ENCODE data around the gene NFX1. TPM values are rescaled to one million over a fixed set of nuclear protein-coding genes. Genes with fewer than 3 reads are reported as not detected.
"Not testable (repeated sequence)": the region's sequence is repeated elsewhere in the genome, so short reads cannot be mapped to it uniquely, and the experiment has no call there.

Gene NFX1
- total RNA-seq, 1 donor from 2014 or later, result 45.0 TPM

DNA sequence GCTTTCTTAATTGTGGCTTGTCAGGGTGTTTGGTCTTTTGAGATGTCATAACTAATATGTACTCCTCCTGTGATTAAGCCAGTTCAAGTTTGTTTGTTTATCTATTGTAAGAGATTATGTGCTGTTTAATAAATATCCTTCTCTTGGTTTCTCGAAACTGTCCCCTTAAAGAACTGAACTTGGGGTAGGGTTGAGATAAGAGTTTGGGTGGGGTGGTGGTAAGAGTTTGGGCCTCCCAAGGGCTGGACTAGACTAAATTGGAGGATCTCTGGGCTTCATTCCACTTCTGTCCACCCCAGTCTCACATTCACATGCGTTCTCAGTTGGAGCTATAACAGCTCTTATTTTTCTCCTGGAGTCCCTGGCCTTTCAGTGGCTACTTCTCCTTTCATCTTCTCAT is 73.8 kb downstream of the NFX1 start:
- Histone ChIP-seq H3K36me3 (peaks cover 62% of the 10 kb centered on the region), H3K9me3 (no peaks in the 10 kb centered on the region), H3K4me1 (no peaks in the 10 kb centered on the region), H3K27ac (no peak overlapping the region), H3K4me3 (no peak overlapping the region), H3K27me3 (no peaks in the 10 kb centered on the region)
- TF ChIP-seq, protein P1, sequence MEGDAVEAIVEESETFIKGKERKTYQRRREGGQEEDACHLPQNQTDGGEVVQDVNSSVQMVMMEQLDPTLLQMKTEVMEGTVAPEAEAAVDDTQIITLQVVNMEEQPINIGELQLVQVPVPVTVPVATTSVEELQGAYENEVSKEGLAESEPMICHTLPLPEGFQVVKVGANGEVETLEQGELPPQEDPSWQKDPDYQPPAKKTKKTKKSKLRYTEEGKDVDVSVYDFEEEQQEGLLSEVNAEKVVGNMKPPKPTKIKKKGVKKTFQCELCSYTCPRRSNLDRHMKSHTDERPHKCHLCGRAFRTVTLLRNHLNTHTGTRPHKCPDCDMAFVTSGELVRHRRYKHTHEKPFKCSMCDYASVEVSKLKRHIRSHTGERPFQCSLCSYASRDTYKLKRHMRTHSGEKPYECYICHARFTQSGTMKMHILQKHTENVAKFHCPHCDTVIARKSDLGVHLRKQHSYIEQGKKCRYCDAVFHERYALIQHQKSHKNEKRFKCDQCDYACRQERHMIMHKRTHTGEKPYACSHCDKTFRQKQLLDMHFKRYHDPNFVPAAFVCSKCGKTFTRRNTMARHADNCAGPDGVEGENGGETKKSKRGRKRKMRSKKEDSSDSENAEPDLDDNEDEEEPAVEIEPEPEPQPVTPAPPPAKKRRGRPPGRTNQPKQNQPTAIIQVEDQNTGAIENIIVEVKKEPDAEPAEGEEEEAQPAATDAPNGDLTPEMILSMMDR (IDR thresholded peaks at IDR 0.05), result no peak
- no peak for DNase-seq
- no peak for ATAC-seq
- intact Hi-C loops (cut with DNase I), result no loop called here

- not testable (repeated sequence) for ATAC-seq, DNase-seq
- peaks cover 67% of the 10 kb centered on the region for H3K36me3 ChIP-seq
Observed at GRCh38 chr9:33364814-33365213, 74.5 kb downstream of the NFX1 start.

DNA sequence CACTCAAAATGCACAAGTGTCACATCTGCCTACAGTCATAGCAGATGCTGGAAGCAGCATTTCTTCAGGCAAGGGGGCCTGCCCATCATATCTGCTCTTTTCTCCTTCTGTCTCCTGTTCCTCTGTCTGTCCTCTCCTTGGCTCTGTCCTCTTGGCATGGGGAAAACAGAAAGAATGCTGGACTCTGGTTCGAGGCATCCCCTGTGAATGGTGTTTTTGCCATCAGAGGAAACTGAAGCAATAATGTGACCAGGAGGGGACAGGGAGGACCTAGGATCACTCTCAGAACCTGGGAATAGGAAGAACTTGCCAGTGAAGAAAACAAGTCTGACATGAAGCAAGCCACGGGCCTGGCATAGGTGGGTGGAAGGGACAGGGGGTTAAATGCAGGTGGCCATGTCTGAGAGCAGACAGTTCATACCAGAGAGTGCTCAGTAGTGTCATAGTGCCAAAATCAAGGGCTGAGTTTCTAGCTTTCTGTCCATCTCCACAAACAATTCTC is 76.7 kb downstream of the NFX1 start:
- Histone ChIP-seq H3K9me3 (no peaks in the 10 kb centered on the region), H3K27me3 (no peaks in the 10 kb centered on the region), H3K4me1 (no peaks in the 10 kb centered on the region), H3K36me3 (peaks cover 85% of the 10 kb centered on the region), H3K27ac (no peak overlapping the region), H3K4me3 (no peak overlapping the region)
- ATAC-seq (no peak), DNase-seq (peak; percentile 12)
- intact Hi-C loops (cut with DNase I), result no loop called here
- TF ChIP-seq, protein P1 (IDR thresholded peaks at IDR 0.05), result no peak

More at GRCh38 chr9:33364814-33365213, 74.5 kb downstream of the NFX1 start:
- H3K27me3 ChIP-seq; H3K9me3 ChIP-seq; H3K4me3 ChIP-seq; H3K27ac ChIP-seq; intact Hi-C loops (cut with DNase I); H3K4me1 ChIP-seq: not testable (repeated sequence)

GRCh38 chr9:33372900-33373299 is 82.6 kb downstream of the NFX1 start:
- intact Hi-C loops (cut with DNase I), result no loop called here
- peak; percentile 63 for ATAC-seq
- H3K27me3 ChIP-seq, result no peaks in the 10 kb centered on the region
- TF ChIP-seq, protein P1 (IDR thresholded peaks at IDR 0.05), result no peak
- H3K9me3 ChIP-seq, result no peaks in the 10 kb centered on the region
- H3K36me3 ChIP-seq, result peaks cover 41% of the 10 kb centered on the region
- peaks cover 8% of the 10 kb centered on the region for H3K4me1 ChIP-seq
- no peak overlapping the region for H3K4me3 ChIP-seq
- peak; percentile 62 for DNase-seq
- no peak overlapping the region for H3K27ac ChIP-seq

DNA sequence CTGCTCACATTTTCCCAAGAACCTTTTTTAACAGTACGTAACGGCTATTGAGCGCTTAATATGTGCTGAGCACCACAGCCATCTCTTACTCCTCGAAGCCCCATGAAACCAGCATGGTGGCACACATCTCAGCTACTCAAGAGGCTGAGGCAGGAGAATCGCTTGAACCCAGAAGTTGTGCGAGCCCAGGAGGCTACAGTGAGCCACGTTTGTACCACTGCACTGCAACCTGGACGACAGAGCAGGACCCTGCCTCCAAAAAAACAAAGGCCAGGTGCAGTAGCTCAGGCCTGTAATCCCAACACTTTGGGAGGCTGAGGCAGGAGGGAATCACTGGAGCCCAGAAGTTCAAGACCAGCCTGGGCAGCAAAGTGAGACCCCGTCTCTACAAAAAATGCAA is 83.9 kb downstream of the NFX1 start:
- peaks cover 8% of the 10 kb centered on the region for H3K4me1 ChIP-seq
- peaks cover 28% of the 10 kb centered on the region for H3K36me3 ChIP-seq
- intact Hi-C loops (cut with DNase I), result no loop called here
- no peaks in the 10 kb centered on the region for H3K9me3 ChIP-seq
- no peak overlapping the region for H3K4me3 ChIP-seq
- TF ChIP-seq, protein P1 (IDR thresholded peaks at IDR 0.05), result no peak
- H3K27ac ChIP-seq, result no peak overlapping the region
- H3K27me3 ChIP-seq, result no peaks in the 10 kb centered on the region
- ATAC-seq (no peak), DNase-seq (peak; percentile 30)

GRCh38 chr9:33374634-33375237 is 84.4 kb downstream of the NFX1 start:
- Histone ChIP-seq H3K9me3 (no peaks in the 10 kb centered on the region), H3K27me3 (no peaks in the 10 kb centered on the region), H3K4me1 (peaks cover 8% of the 10 kb centered on the region), H3K27ac (peak overlapping the region; percentile 8), H3K4me3 (no peak overlapping the region), H3K36me3 (peaks cover 22% of the 10 kb centered on the region)
- ATAC-seq (peak; percentile 91), DNase-seq (peak; percentile 73)
- TF ChIP-seq, protein P1 (IDR thresholded peaks at IDR 0.05), result peak; percentile 90
- intact Hi-C loops (cut with DNase I), result no loop called here
